ENCODE data around the gene KRTAP10-4.
"Not testable (repeated sequence)": the region's sequence is repeated elsewhere in the genome, so short reads cannot be mapped to it uniquely, and the experiment has no call there.

KRTAP10-4 gene, protein sequence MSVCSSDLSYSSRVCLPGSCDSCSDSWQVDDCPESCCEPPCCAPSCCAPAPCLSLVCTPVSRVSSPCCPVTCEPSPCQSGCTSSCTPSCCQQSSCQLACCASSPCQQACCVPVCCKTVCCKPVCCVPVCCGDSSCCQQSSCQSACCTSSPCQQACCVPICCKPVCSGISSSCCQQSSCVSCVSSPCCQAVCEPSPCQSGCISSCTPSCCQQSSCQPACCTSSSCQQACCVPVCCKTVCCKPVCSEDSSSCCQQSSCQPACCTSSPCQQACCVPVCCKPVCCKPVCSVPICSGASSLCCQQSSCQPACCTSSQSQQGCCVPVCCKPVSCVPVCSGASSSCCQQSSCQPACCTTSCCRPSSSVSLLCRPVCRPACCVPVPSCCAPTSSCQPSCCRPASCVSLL

DNA sequence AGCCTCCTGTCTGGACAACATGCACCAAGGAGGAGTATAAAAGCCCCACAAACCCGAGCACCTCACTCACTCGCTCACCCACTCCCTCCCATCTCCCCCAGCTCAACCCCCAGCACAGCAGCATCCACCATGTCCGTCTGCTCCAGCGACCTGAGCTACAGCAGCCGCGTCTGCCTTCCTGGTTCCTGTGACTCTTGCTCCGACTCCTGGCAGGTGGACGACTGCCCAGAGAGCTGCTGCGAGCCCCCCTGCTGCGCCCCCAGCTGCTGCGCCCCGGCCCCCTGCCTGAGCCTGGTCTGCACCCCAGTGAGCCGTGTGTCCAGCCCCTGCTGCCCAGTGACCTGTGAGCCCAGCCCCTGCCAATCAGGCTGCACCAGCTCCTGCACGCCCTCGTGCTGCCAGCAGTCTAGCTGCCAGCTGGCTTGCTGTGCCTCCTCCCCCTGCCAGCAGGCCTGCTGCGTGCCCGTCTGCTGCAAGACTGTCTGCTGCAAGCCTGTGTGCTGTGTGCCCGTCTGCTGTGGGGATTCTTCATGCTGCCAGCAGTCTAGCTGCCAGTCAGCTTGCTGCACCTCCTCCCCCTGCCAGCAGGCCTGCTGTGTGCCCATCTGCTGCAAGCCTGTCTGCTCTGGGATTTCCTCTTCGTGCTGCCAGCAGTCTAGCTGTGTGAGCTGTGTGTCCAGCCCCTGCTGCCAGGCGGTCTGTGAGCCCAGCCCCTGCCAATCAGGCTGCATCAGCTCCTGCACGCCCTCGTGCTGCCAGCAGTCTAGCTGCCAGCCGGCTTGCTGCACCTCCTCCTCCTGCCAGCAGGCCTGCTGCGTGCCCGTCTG is at the start of gene KRTAP10-4:
Gene KRTAP10-4 (plus strand): TSS at position 100 of the 827 bp plus-strand sequence. CDS start 30 bp downstream, at position 130.
- DNase-seq = not testable (repeated sequence)

DNA sequence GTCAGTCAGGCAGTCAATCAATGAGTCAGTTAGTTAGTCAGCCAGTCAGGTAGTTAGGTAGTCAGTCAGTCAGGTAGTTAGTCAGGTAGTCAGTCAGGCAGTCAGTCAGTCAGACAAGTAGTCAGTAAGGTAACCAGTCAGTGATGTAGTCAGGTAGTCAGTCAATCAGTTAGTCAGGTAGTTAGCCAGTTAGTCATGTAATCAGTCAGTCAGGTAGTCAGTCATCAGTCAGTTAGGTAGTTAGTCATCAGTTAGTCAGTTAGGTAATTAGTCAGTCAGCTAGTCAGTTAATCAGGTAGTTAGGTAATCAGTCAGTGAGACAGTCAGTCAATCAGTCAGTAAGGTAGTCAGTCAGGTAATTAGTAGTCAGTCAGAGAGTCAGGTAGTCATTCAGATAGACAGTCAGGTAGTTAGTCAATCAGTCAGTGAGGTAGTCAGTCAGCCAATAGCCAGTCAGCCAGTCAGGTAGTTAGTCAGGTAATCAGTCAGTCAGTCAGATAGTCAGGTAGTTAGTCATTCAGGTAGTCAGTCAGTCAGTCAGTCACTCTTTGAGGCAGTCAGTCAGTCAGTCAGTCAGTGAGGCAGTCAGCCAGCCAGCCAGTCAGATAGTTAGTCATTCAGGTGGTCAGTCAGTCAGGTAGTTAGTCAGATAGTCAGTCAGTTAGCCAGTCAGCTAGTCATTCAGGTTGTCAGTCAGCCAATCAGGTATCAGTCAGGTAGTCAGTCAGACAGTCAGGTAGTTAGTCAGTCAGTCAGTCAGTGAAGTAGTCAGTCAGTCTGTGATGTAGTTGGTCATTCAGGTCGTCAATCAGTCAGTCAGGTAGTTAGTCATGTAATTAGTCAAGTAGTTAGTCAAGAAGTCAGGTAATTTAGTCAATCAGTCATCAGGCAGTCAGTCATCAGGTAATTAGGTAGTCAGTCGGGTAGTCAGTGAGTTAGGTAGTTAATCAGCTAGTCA is 48.8 kb upstream of the KRTAP10-4 start:
- DNase-seq = no peak

DNA sequence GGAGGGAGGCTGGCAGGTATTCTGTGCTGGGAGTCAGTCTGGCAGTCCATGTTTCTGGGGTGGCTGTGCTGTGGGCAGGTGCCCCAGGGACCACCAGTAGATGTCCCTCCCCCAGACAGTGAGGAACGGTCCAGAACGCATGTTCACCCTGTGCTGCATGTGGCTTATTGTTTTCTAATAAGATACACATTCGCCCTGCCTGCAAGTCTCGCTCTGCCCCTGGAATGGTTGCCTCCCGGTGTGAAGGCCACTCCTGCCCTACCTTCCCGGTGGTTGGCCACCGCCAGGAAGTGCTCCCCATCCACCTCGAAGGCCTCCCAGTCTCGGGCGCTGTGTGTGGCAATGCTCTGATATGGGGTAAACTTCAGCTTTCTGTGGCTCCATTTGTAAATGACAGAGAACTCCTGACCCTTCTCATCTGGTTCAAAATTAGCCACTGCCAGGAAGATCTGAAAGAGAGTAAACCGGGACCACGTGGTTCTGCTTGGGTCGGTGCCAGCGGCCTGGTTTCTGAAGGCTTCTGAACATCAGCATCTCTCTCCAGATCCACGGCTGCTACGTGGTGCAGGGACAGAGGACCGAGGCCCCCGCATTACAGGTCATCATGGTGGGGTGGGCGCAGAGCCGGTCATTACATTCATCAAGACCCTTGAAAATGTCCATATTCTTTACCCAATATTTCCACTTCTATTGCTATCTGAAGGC is 48.0 kb upstream of the KRTAP10-4 start:
- no peak for DNase-seq

DNA sequence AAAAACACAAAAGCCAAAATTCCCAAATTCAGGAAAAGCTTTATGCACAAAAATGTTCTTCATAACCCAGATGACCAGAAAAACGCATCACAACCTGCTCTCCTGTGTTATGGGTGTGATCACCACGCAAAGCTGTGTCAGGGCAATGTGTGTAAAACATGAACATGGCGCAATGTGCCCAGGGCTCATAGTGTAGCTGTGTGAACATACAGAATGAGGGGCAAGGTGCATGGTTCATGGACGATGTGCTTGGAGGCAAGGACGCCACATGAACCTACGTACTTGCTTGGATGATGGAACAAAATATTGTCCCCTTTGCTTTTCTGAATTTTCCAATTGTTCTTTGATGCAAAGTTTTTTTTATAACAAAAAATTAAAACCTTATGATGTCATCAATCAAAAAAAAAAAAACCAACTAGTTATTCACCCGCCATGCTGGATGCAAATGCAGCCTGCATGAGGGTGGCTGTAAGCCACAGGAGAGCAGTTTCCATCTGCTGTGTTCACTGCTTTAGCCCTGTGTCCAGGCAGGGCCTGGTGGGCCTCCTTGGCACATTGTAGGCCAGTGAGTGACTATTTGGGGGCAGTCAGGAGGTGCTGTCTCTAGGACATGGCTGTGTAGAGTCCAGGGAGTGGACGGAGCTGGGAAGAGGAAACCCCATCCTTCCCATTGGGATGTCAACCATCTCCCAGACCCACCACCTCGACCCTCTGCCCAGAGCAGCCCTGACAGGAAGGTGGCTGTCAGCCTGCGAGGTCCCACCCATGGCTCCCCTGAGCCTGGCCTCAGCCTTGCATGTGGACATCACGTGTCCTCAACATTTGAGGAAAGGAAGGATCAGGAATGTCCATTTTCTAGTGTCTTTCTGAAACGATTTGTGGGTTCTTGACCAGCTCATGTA is 47.2 kb upstream of the KRTAP10-4 start:
- DNase-seq = no peak

DNA sequence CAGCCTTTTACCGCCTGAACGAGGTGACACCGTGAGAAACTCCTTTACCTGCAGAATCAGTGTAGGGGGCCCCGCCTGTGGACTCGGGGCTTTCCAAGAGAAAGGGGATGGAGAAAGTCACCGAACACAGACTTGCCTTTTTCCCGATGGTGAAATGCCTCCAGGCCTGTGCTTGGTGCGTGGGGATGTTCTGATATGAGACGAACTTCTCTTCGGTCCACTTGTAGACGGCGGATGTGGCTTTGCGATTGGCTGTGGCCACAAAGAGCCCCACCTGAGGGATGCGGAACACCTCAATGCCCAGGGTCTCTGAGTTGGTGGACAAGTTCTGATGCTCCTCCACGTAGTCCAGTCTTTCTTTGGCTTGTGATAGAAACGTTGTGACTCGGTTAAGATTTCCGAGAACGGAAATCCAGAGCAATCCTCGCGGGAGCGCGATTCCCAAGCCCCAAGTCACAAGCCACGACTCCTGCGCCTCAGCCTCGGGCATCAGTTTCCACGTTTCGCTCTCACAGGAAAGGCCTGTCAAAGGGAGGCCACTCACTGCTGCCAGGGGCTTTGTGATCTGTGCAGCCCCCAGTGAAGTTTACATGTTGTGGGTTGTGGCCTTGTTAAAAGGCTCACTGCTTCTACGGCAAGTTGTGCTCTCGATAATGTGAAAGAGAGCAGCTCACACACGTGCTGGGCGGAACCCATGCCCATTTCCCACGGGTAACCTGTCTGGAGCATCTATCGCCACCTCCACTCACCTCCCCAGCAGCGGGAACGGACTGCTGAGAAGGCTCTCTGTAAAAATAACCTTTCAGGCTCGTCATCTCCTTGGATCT is 46.2 kb upstream of the KRTAP10-4 start:
- no peak for DNase-seq

DNA sequence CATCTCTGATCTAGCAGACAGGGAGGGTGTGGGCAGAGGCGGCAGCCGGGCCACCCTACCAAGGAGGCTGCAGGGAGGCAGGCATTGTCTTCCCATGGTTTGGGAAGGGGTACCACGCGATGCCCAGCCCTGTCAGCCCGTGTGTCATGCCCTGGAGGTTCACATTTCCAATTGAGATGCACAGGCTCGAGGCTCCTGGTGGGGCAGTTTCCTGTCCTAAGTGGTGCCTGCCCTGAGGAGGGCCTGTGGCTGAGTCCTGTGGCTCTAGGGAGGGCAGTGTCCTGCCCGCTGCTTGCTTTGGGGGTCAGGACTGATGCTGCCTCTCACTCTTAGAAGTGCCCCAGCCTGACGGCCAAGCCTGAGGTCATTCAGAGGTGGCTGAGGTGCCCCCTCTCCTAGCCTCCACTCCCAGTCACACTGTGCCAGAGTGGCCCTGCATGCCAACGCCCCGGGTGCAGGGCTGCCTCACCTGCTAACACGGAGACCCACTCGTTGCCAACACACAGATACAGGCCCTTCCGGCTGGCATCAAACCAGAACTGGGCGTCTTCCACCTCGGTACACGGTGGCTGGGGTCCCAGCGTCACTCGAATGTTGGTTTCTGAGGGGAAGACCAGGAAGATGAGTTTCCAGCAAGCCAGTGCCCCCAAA is 45.4 kb upstream of the KRTAP10-4 start:
- DNase-seq = no peak

DNA sequence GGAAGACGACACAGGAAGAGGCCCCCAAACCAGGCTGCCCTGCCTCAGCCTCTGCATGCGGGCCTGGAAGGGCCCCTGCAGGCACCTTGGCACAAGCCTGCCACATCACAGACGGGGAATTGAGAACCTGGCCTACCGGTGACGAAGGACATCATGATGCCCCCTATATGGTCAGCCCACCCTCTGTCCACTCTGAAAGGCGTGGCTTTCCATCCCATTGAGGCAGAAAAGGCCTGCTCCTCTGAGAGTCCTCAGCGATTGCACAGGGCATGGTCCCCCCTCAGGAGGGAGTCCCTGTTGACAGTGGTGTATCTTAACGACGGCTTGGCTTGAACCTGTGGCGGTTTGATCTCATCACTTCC is 44.9 kb upstream of the KRTAP10-4 start:
- no peak for DNase-seq

DNA sequence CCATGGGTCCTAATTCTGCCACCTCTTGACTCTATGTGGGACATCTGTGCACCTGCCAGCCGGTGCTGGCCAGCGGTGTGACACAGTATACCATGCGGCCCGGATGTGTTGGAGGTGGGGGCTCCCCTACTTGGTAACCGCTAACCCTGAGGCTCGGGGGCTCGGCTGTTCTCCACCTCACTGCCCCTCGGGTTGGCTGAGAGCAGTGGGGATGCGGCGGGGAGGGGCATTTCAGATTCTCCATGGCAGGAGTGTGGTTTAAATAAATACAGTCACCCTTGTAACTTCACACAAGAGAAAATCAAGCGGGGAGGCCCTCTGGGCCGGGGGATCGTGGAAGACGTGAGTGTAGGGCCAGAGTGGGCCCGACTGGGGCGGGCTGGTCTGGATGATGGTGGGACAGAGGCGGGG is 44.5 kb upstream of the KRTAP10-4 start:
- no peak for DNase-seq

DNA sequence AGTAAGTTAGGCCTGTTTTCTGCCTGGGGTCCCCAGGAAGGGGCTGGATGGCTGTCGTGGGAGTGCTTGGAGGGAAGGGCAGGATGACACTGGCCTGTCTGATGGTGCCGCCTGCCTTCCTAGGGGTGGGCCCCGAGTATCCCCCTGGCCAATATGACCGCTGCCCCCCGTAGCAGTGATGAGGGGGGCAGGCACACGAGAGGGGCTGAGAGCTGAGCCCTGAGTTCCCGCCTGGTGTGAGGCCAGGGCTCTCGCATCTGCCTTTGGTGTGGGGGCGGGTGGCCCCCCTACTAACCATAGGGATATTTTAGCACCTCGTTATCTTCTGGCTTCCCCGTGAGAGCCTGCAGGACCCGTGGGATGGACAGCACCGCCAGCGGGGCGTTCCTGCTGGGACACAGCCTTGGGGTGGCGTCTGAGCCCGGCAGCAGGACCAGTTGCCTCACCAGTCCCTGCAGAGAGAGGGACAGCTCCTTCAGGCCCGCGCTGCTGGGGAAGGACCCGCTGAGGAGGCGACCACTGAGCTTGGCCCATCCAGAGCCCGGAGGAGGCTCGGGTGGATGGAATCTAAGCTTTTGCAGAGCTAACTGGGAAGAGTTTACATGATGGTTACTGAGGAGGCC is 43.9 kb upstream of the KRTAP10-4 start:
- DNase-seq = no peak

DNA sequence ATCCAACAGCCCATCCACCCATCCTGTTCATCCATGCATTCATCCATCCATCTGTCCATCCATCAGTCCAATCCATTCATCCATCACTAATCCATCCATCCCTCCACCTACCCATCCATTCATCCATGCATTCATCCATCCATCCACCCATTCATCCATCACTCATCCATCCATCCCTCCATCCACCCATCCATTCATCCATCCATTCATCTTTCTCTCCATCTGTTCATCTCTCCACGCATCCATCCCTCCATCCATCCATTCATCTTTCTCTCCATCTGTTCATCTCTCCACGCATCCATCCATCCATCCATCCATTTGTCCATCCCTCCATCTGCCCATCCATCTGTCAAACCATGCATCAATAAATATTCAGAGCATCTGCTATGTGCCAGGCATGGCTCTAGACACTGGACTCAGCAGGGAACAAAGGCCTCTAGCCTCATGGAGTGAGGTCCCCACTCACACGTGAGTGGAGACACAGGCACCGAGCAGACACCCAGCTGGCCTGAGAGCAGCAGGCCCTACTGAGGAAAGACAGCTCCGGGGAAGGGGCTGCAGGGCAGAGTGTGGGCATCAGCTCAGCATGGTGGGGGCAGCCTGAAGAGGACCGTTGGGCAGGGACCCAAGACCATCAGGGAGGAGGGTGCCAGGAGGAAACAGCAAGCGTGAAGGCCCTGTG is 43.2 kb upstream of the KRTAP10-4 start:
- DNase-seq = no peak

DNA sequence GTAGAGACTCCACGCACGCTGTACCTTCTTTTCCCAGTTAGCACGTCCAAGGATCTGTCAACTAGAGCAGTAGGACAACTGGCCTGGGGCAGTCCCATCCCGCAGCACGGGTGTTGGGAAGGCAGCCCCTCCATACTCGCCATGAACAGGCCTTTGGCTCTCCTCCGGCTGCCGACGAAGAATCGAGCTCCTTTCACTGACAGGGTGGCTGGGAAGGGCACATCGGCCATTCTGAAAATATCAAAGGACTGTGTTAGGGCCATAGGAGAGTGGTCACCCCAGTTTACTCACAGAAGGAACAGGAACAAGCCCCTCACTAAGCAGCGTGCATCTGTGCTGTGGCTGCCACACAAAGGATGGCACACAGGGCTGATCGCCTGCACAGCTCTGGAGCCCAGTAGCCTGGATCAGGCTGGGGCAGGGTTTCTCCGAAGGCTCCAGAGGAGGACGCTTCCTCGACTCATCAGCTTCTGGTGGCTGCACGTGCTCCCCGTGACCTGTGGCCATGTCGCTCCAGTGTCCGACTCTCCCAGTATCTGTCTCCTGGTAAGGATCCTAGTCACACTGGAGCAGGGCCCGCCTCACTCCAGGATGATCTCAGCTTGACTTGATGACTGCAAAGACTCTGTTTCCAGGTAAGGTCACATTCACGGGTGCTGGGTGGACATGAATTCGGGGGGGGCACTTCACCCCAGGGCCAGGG is 42.5 kb upstream of the KRTAP10-4 start:
- no peak for DNase-seq

DNA sequence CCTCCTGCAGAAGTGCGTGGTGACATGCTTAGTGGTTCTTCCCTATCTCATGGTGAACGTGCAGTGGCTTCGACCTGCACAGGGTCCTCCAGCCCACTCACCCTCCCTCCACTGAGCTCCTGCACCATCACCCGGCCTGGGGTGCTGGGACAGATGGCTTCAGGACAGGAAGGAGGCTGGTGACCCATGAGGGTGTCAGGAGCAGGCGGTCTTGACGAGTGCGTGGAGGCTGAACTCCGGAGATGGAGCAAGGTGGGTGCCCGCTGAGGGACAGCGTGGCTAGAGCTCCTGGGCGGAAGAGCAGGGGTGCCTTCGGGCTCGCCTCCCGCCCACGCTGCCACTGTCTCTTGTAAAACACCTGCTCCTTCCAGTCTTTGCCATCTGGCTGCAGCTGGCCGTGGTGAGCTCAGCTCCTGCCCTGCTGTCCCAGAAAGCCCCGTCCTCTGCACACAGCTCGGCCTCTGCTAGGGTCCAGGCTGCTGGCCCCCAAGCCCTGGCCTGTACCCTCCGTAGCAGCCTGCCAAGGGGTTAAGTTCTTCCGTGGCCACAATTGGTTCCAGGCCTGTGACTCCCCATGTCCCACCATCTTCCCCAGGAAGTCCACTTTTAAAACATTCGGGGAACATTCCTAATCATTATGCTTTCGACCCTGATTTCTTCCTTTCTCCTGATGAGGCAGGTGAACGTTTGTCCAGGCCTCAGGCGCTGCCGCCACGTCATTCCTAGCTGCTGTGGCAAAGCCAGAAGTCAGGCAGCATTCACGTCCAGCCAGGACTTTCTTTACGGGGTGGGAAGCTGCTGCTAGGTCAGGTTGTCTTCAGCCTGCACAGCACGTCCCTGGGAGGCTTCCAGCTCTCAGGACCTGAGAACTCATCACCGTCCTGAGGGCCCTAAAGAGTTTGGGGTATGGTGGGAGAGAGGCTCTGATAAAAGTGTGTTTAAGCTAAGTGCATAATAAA is 41.6 kb upstream of the KRTAP10-4 start:
- no peak for DNase-seq

DNA sequence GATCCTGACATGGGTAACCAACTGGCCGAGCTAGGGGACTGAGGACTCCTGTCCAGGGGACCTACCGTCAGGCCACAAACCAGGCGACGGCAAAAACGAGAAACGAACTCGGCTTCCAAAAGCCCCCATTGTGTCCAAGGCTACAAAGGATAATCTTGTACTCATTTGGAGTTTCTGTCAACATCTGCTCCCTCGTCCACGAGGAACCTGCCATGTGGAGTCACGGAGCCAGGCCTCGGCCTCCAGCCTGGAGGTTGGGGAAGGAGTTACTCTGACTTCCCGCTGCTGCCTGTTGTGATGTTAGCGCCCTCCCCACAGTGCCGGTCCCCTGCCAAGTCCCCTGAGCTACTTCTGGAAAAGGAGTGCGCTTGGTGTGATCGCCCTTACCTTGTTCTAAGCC is 40.8 kb upstream of the KRTAP10-4 start:
- no peak for DNase-seq

DNA sequence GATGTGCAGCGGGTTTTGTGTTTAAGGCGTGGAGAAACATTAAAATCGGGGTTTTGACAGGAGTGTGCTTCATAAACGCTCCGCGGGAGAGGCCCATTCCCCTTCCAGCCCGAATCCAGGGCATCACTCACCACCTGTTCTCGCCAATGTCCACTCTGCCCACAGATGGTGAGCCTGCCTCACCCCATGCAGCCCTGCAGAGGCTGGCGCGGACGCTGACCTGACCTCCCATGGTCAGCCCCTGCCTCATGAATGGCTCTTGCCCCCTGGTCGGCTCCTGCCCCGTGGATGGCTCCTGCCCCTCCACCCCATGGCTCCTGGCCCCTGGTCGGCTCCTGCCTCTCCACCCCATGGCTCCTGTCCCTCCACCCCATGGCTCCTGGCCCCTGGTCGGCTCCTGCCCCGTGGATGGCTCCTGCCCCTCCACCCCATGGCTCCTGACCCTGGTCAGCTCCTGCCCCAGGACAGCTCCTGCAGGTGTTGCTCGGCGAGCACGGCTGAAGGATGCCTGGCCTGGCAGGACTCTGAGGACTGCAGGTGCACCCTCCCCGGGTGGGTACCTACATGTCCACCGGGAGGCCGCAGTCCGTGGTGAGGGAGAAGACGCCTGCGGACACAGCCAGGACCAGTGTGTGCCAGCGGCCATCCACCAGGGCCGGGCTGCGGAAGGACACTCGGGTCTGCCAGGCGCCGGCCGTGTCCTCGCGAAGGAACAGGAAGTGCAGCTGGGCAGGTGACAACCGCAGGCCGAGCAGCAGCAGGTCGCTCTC is 40.2 kb upstream of the KRTAP10-4 start:
- DNase-seq = no peak

DNA sequence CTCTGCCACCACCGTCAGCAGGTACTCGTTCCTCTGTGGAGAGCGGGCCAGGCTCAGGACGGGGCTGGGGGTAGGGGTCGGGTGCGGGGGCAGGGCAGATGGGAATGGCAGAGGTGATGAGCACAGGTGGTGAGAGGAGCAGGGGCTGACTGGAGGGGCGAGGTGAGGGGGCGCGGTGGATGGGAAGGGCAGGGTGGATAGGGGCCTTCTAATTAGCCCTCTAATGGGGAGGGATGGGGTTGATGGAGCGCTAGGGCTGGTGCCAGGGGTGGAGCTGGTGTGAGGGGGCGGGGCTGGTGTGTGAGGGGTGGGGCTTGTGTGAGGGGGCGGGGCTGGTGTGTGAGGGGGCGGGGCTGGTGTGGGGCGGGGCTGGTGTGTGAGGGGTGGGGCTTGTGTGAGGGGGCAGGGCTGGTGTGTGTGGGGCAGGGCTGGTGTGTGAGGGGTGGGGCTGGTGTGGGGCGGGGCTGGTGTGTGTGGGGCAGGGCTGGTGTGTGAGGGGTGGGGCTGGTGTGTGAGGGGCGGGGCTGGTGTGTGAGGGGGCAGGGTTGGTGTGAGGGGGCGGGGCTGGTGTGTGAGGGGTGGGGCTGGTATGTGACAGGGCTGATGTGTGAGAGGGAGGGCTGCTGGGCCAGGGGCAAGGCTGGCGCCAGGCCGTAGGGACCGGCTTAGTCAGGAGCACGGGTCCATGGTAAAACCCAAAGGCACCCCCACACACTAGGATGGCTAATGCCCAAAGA is 39.5 kb upstream of the KRTAP10-4 start:
- no peak for DNase-seq
